Prostate gland (tissue), 2 donors: ENCODE results near the gene ARL2BP. TPM values are rescaled to one million over a fixed set of nuclear protein-coding genes. Genes with fewer than 3 reads are reported as not detected.
A peak's percentile ranks its signal among the peaks of the same experiment; 100 is the strongest.

Experiments used
- DNase-seq: peaks from one replicate; pipeline ENCODE4 v3.0.0-alpha.2; 2019; ENCODE audit warnings: low spot score
- H3K27ac ChIP-seq, 2 donors: fragments of 200-600 bp; sonication (generic); 2 replicates each; pipeline ENCODE4 v1.5.1; 2017 to 2019
- H3K27me3 ChIP-seq: fragments of 200-600 bp; sonication (generic); replicated peaks from 2 replicates; pipeline ENCODE4 v1.5.1; 2019; ENCODE audit not compliant: insufficient read depth
- H3K36me3 ChIP-seq, 2 donors: fragments of 200-600 bp; sonication (generic); 1 replicate in 1 of 2; 2 replicates in 1 of 2; pipeline versions ENCODE4 v1.5.1 to v1.8.1; 2017 to 2019
- H3K4me1 ChIP-seq: fragments of 200-600 bp; sonication (generic); replicated peaks from 2 replicates; pipeline ENCODE4 v1.5.1; 2019
- H3K4me3 ChIP-seq, 2 donors: fragments of 200-600 bp; sonication (generic); 2 replicates each; pipeline ENCODE4 v1.5.1; 2017 to 2019
- H3K9me3 ChIP-seq: fragments of 200-600 bp; sonication (generic); 2 replicates; pipeline ENCODE4 v1.5.1; 2017
- CTCF ChIP-seq, 4 experiments: fragments of 200-600 bp in 2 of 4; fragments of 450-650 bp in 2 of 4; sonication (generic) in 2 of 4; IDR thresholded peaks; 1 replicate in 3 of 4; 2 replicates in 1 of 4; pipeline ENCODE4 v1.5.1; 2016 to 2019; ENCODE audit warnings: antibody characterized with exemption in 4 of 4, mild to moderate bottlenecking in 2 of 4, moderate library complexity in 2 of 4
- POLR2A ChIP-seq: fragments of 450-650 bp; IDR thresholded peaks from one replicate; pipeline ENCODE4 v1.6.1; 2016; ENCODE audit warnings: antibody characterized with exemption, mild to moderate bottlenecking
- POLR2AphosphoS5 ChIP-seq: sonication (generic); formaldehyde crosslinking; IDR thresholded peaks from one replicate; pipeline ENCODE4 v1.6.1; 2017; ENCODE audit warnings: antibody characterized with exemption
- WGBS: methylation state at CpG from one replicate; pipeline ENCODE4 v1.1.5; 2018; 5-methylcytosine and 5-hydroxymethylcytosine counted together
- intact Hi-C: fragments of 100-400 bp; cut with DNase I; formaldehyde crosslinking; loops from one replicate; pipeline ENCODE4 v1.14.2; 2022
- total RNA-seq, 2 donors: library from RNA; depleted of rRNA; stranded (reverse); fragments of >200 nt; gene quantifications; one replicate each; pipeline ENCODE4 v1.1.0, GENCODE V29; 2016

Gene ARL2BP
- total RNA-seq, 2 donors from 2014 or later: 62.3 to 81.4 TPM

GRCh38 chr16:57239107-57239506 is 6.0 kb upstream of the ARL2BP start:
- H3K36me3 ChIP-seq: no peaks in the 10 kb centered on the region
- TF ChIP-seq POLR2AphosphoS5 (no peak), POLR2A (no peak), CTCF (IDR thresholded peaks at IDR 0.05) (no peak)
- WGBS: 62% methylated on average over 2 of the region's 2 CpGs
- intact Hi-C loops: no loop called here
- H3K27ac ChIP-seq: no peak overlapping the region
- no peaks in the 10 kb centered on the region for H3K9me3 ChIP-seq
- peaks cover 4% of the 10 kb centered on the region for H3K4me1 ChIP-seq
- DNase-seq: no peak
- H3K4me3 ChIP-seq: no peak overlapping the region
- no peaks in the 10 kb centered on the region for H3K27me3 ChIP-seq

- H3K4me3 ChIP-seq: no peak overlapping the region
- intact Hi-C loops: no loop called here
- H3K4me1 ChIP-seq: no peaks in the 10 kb centered on the region
- TF ChIP-seq CTCF (IDR thresholded peaks at IDR 0.05) (no peak), POLR2A (no peak), POLR2AphosphoS5 (no peak)
- 87% methylated on average over 2 of the region's 2 CpGs for WGBS
- H3K27ac ChIP-seq: no peak overlapping the region
- H3K36me3 ChIP-seq: no peaks in the 10 kb centered on the region
- no peaks in the 10 kb centered on the region for H3K27me3 ChIP-seq
- H3K9me3 ChIP-seq: no peaks in the 10 kb centered on the region
- DNase-seq: no peak
Measured at GRCh38 chr16:57240851-57241250, 4.2 kb upstream of the ARL2BP start.

- TF ChIP-seq POLR2A: no peak
- TF ChIP-seq POLR2AphosphoS5: no peak
- TF ChIP-seq CTCF (IDR thresholded peaks at IDR 0.05): no peak
- no peak for DNase-seq
- no peaks in the 10 kb centered on the region for H3K36me3 ChIP-seq
- 83% methylated on average over 2 of the region's 2 CpGs for WGBS
- no peaks in the 10 kb centered on the region for H3K9me3 ChIP-seq
- no peak overlapping the region for H3K27ac ChIP-seq
- no peaks in the 10 kb centered on the region for H3K27me3 ChIP-seq
- intact Hi-C loops: no loop called here
- no peak overlapping the region for H3K4me3 ChIP-seq
- H3K4me1 ChIP-seq: no peaks in the 10 kb centered on the region
Measured at GRCh38 chr16:57242650-57243049, 2.4 kb upstream of the ARL2BP start.

- H3K27me3 ChIP-seq: no peaks in the 10 kb centered on the region
- no peak for DNase-seq
- intact Hi-C loops: no loop called here
- TF ChIP-seq POLR2AphosphoS5: no peak
- no peak for TF ChIP-seq POLR2A
- TF ChIP-seq CTCF (IDR thresholded peaks at IDR 0.05): no peak
- H3K4me3 ChIP-seq: peak overlapping the region; percentile 73
- no peaks in the 10 kb centered on the region for H3K9me3 ChIP-seq
- H3K4me1 ChIP-seq: no peaks in the 10 kb centered on the region
- peak overlapping the region; percentile 82 to 90 for H3K27ac ChIP-seq
- H3K36me3 ChIP-seq: peaks cover 0 to under 1% of the 10 kb centered on the region in 2 donors
- WGBS: 7% methylated on average over 9 of the region's 9 CpGs
Measured at GRCh38 chr16:57244463-57244766, 644 bp upstream of the ARL2BP start.

GRCh38 chr16:57245472-57246113 is 534 bp downstream of the ARL2BP start:
- intact Hi-C loops: loop anchor here (5.0 kb wide), 2 partner anchors 37 to 52 kb away; partner anchors contain the start of gene PLLP
- H3K4me3 ChIP-seq: peak overlapping the region; percentile 73
- H3K9me3 ChIP-seq: no peaks in the 10 kb centered on the region
- peak overlapping the region; percentile 82 to 90 for H3K27ac ChIP-seq
- no peaks in the 10 kb centered on the region for H3K4me1 ChIP-seq
- TF ChIP-seq POLR2AphosphoS5 (no peak), CTCF (IDR thresholded peaks at IDR 0.05) (no peak), POLR2A (no peak)
- peak; percentile 24 for DNase-seq
- 4% methylated on average over 20 of the region's 28 CpGs for WGBS
- peaks cover 0 to 12% of the 10 kb centered on the region in 2 donors for H3K36me3 ChIP-seq
- no peaks in the 10 kb centered on the region for H3K27me3 ChIP-seq
